Progenitor cell of endocrine pancreas (in vitro differentiated cells): Measurements from ENCODE around the gene HSD17B3. TPM values are rescaled to one million over a fixed set of nuclear protein-coding genes. Genes with fewer than 3 reads are reported as not detected.

Experiments used
- DNase-seq: peaks from one replicate; pipeline ENCODE4 v3.0.0; 2021; ENCODE audit warnings: low spot score; ENCODE audit not compliant: unreplicated experiment
- H3K27ac Mint-ChIP-seq: 2 replicates; pipeline ENCODE4 v1.8.0; 2021; ENCODE audit warnings: mild to moderate bottlenecking, moderate library complexity, mixed read lengths
- H3K27me3 Mint-ChIP-seq: 2 replicates; pipeline ENCODE4 v1.8.0; 2021; ENCODE audit warnings: mixed read lengths
- H3K36me3 Mint-ChIP-seq: 2 replicates; pipeline ENCODE4 v1.8.0; 2022; ENCODE audit warnings: mixed read lengths; ENCODE audit not compliant: insufficient read depth
- H3K4me1 Mint-ChIP-seq: 2 replicates; pipeline ENCODE4 v1.8.0; 2021; ENCODE audit warnings: low read depth, mixed read lengths
- H3K4me3 Mint-ChIP-seq: 2 replicates; pipeline ENCODE4 v1.8.0; 2021; ENCODE audit warnings: low read depth, mild to moderate bottlenecking, moderate library complexity, mixed read lengths
- H3K9me3 Mint-ChIP-seq: 2 replicates; pipeline ENCODE4 v1.8.0; 2021; ENCODE audit warnings: low read depth, mixed read lengths
- CTCF ChIP-seq: fragments of 200-600 bp; sonication (generic); IDR thresholded peaks from one replicate; pipeline ENCODE4 v1.5.0; 2021; ENCODE audit warnings: antibody characterized with exemption, mild to moderate bottlenecking; ENCODE audit not compliant: unreplicated experiment
- total RNA-seq: library from RNA; stranded (reverse); gene quantifications from 2 replicates; pipeline ENCODE4 v1.2.1, GENCODE V29; 2021

The HSD17B3 gene
- total RNA-seq, 1 donor from 2014 or later = not detected

- H3K4me1 Mint-ChIP-seq = peaks cover under 1% of the 10 kb centered on the region
- no peaks in the 10 kb centered on the region for H3K36me3 Mint-ChIP-seq
- H3K27me3 Mint-ChIP-seq = peaks cover 6% of the 10 kb centered on the region
- TF ChIP-seq CTCF = no peak
- DNase-seq = no peak
- H3K9me3 Mint-ChIP-seq = no peaks in the 10 kb centered on the region
- no peak overlapping the region for H3K4me3 Mint-ChIP-seq
- no peak overlapping the region for H3K27ac Mint-ChIP-seq
These were observed 95.7 kb downstream of the HSD17B3 start for GRCh38 chr9:96206156-96206751.

- H3K4me1 Mint-ChIP-seq = peaks cover 7% of the 10 kb centered on the region
- H3K9me3 Mint-ChIP-seq = no peaks in the 10 kb centered on the region
- no peak overlapping the region for H3K27ac Mint-ChIP-seq
- peaks cover 5% of the 10 kb centered on the region for H3K27me3 Mint-ChIP-seq
- no peak for DNase-seq
- no peak overlapping the region for H3K4me3 Mint-ChIP-seq
- TF ChIP-seq CTCF = no peak
- no peaks in the 10 kb centered on the region for H3K36me3 Mint-ChIP-seq
These were observed 97.1 kb downstream of the HSD17B3 start for GRCh38 chr9:96204853-96205252.

DNA sequence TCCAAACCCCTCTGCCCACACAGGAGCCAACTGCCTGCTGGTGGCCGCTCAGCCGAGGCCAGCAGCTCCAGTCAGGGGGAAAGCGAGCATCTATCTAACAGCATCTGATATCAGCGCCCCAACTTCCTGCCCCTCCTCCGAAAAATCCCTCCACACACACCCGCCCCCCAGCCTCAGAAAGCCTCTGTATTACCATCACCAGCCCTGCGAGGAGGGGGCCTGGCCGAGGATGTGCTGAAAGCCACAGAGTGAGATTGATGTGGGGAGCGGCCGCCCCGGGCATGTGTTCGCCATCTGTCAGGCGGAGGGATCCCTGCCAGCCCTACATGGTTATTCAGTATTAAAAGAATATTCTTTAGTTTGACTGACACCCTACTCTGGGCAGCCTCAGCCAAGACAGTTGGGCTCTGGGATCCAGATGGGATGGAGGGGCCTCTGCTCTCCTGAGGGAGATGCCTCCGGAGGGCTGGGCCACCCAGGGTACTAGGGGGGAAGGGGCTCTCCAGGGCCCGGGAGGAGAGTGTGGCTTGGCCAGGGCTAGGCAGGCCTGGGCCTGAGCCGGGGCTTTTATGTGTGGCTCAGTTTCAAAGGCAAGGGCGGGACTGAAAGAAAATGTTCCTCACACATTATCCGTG, 98.0 kb downstream of the HSD17B3 start:
- no peak overlapping the region for H3K27ac Mint-ChIP-seq
- no peaks in the 10 kb centered on the region for H3K36me3 Mint-ChIP-seq
- peaks cover 13% of the 10 kb centered on the region for H3K27me3 Mint-ChIP-seq
- no peak overlapping the region for H3K4me3 Mint-ChIP-seq
- no peak for DNase-seq
- peaks cover 7% of the 10 kb centered on the region for H3K4me1 Mint-ChIP-seq
- H3K9me3 Mint-ChIP-seq = no peaks in the 10 kb centered on the region
- TF ChIP-seq CTCF = no peak

GRCh38 chr9:96202971-96203780, 98.8 kb downstream of the HSD17B3 start:
- Mint-ChIP-seq H3K9me3 (no peaks in the 10 kb centered on the region), H3K4me3 (no peak overlapping the region), H3K27me3 (peaks cover 18% of the 10 kb centered on the region), H3K4me1 (peaks cover 7% of the 10 kb centered on the region), H3K36me3 (no peaks in the 10 kb centered on the region), H3K27ac (no peak overlapping the region)
- DNase-seq = no peak
- TF ChIP-seq CTCF = no peak

DNA sequence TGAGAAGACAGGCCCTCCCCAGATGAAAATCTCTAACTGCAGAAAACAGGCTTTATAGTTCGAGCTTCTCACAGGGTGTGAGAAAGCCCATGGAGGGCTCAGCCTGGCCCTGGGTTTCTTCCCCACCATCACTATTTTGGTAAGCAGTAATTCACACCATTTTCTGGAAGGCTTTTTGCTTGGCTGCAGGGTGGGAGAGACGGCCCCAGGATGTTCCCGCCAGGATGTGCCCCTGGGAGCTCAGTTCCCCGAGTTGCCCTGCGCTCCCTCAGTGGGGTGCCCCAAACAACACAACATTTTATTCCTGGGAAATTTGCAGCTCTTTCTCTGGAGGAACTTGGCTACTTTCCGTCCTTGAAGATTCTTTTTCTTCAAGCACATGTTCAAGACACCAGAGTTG, 100.8 kb downstream of the HSD17B3 start:
- no peak for TF ChIP-seq CTCF
- H3K4me1 Mint-ChIP-seq = peaks cover 7% of the 10 kb centered on the region
- no peaks in the 10 kb centered on the region for H3K36me3 Mint-ChIP-seq
- no peak for DNase-seq
- no peak overlapping the region for H3K4me3 Mint-ChIP-seq
- H3K9me3 Mint-ChIP-seq = no peaks in the 10 kb centered on the region
- peaks cover 26% of the 10 kb centered on the region for H3K27me3 Mint-ChIP-seq
- no peak overlapping the region for H3K27ac Mint-ChIP-seq
